NCI-H2196 treated with DMSO at 0.1 percent for 48 hours (cell line): ENCODE results near the gene GSAP.
A peak's percentile ranks its signal among the peaks of the same experiment; 100 is the strongest.

Source experiments
- DNase-seq: peaks from one replicate; lab custom pipeline; 2025; ENCODE audit not compliant: unreplicated experiment; lab: John Stamatoyannopoulos, UW

The GSAP gene

DNA sequence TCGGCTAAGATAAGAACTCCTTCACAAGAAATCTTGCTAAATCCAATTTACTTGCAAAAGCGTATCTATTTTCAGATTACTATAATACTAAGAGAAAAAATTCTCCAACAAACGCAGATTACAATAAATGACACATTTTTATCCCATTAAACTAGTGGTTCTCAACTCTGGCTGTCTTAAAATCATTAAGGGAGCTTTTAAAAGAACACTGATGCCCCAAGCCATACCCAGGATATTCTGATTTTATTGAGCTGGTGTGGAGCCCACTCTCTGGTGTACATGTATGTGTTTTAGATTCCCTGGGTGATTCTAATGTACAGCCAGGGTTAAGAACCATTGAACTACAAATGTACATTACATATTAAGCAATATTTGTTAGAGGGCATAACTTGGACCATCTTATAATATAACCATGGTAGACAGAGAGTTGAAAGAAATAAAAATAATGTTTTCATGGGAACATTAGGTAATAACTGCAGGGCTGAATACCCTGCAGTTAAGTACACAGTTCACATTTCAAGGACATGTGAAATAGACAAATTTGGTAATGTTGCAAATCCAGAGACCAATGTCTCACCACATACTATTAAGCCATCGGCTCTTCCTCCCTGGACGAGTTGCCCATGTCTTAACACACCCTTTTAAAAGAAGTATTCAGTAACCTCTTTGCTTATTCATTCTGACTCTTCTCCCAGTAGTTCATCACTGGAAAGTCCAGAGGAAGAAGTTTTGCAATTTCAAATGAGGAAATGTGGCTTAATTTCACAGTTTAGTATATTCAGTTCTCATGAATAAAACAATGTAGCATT is 6.2 kb downstream of the GSAP start:
- DNase-seq = no peak

DNA sequence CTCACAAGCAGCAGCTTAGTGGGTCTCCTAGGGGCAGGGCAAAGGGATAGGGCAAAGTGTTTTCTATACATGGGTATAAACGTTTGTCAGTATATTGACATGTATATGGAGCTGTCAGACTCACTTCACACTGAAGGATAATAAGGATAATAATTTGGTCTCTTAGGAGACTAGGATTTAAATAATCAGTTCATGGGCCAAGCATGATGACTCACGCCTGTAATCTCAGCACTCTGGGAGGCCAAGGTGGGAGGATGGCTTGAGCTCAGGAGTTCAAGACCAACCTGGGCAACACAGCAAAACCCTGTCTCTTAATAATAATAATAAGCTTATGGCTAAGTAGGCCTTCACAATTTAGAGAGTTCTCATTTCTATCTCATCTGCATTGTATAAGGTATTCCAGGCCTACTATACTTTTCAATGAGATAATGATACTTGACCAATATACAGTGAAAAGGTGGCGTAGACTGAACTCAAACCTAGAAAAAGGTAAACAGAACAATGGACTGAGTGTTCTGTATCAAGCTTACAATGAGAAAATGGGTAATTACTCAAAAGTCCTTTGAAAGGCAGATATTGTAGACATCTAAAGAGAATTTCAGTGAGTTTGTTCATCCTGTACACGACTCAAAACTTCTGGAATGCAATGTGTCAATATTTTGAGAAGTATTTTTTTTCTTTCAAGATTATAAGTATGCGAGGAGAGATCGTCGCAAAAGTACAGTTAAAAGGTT is 7.0 kb downstream of the GSAP start:
- no peak for DNase-seq

DNA sequence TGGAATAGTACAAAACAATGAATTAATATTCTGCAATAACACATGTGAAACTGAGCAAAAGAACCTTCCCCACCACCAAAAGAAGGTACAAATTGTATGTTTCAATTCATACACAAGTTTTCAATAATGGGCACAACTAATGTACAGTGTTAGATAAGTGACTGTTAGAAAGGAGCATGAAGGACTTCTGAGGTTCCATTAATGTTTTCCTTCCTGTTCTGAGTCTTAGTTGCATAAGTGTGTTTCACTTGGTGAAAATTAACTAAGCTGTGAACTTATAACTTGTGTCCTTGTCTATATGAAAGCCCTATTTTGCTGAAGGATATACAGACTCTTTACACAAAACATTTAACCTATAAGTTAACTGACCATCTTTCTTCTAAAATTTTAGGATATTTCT is 8.2 kb downstream of the GSAP start:
- DNase-seq = no peak

DNA sequence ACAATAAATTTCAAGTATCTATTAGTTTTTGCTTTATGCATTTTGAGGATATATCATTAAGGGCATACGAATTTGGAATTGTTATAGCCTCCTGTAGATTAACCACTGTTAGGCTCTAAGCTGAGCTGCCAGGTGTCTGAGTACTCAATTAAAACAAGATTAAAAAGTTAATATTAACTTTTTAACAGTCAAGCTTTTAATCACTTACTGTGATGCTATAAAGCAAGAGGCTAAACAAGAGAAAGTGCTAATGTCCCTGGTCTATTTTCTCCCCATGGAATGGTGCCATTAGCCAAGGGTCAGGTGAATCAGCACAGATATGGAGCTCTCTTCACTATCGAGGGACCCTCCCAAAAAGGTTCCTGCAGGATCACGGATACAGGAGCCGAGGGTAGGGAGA is 9.7 kb downstream of the GSAP start:
- DNase-seq = no peak

DNA sequence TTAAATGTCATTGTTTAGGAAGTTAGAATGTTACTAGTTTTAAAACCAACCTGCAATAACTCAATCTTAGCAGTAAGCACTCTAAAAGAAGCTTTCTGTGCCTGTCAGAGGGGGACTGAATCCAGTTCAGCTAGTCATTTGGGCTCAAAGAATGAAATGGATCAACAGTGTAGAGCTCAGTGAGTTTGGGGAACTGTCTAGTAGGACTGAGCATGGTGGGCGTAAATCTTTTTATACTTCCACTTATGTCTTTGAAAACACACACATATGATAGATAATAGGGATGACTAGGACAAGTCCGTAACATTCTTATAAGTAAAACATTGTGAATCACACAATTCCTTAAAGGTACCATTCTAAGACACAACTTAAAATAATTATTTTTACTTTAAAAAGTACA is 11.5 kb downstream of the GSAP start:
- no peak for DNase-seq

DNA sequence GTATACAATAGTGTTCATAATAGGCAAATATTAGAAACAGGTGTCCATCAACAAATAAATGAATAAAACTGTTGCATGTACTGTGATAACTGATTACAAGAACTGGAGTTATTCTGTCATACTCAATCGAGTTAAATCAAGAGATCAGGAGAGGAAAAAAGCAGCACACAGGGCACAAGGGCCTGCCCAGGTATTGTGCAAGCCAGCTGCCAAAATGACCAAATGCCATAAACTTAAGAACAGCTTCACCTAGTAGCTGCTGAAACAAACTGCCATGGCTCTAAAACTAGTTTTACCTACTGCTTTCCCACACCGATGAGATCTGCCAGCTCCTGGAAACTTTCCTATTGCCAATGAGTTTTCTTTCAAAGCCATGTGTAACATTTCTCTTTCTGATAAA is 12.2 kb downstream of the GSAP start:
- no peak for DNase-seq

DNA sequence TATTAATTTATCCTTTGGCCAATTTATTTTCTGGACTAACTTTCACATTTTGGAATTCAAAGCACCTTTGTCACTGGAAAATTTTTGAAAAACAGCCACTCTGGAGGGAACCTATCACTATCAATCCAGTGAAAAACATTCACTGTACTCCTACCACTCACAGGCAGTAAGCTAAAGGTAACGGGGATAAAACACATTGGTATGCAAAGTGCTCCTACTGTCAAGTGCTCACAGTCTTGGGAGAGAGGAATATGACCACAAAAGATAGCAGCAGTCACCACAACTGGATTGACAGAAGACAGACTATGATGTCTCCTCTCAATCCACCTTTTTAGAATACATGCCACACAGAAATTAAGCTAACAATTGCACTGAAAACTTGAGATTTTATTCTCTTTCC is 13.3 kb downstream of the GSAP start:
- DNase-seq = no peak

DNA sequence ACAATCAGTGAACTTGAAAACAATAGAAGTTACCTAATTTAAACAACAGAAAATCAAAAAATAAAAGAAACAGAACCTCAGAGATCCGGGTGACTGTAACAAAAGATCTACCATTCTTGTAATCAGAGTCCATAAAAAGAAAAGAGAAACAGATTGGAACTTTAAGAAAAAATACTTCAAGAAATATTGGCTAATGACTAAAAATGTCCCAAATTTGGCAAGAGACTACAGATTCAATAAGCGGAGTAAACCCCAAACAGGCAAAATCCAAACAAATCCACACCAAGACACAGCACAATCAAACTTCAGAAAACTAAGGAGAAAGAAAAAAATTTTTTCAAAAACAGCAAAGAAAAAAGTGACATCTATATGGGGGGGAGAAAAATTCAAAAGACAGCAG is 15.1 kb downstream of the GSAP start:
- no peak for DNase-seq

DNA sequence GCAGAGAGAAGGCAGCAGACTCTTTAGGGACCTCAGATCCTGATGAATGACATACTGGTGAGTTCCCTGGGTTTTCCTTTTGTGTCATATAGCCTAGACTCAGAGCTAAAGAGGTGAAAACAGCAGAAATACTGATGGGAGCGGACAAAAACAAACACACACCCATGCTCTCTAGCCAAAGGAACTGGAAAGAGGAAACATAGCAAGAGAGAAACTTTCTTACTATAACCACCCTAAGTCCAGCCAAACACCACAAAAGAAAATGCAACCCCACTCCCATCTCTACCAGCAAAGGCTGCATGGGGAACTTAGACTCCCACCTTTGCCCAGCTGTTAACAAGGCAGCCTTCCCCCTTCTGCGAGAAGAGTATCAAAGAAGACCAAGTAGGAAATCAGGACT is 16.3 kb downstream of the GSAP start:
- no peak for DNase-seq

DNA sequence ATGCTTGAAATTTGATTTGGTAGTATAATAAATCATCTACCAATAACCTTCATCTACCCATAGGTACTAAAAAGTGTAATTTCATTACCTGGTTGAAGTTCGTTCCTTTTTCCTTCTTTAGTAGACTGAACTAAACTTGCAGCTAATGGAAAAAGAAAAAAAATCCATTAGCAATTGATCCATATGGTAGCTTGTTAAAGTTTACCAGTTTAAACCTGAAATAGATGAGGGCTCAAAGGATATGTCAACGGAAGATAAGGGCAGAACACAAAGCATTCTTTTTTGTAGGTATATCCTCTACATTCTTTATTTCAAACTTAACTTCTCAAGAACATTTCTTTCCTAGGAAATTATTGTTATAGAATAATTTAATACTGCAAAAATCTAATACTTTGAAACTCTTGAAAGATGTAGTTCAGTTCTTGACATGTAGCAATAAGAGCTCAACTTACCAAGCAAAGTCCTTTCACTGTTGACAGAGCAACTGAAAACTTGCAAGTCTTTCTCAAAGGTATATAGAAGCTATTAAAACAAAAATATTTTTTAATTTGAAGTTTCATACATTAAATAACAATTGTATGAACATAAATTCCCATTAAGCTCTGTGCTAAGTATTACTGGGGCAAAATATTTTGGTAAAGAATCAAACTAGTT is 19.1 kb downstream of the GSAP start:
- DNase-seq = no peak

DNA sequence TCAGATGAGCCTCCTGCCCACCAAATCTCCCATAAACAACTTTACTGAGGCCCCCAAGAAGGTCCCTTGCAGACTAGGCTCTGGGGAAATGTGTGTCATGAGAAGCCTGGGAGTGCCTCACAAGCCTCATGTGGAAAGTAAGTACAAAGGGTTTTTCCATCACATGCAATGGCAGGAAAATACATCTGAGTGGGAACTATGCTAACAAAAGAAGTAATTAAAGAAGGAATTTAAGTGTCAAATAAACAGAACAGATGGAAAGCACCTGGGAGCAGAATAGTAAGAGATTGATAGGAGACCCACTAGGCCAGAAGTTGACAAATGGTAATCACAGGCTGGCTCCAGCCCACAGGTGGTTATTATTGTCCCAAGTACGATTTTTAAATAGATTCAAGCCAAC is 20.5 kb downstream of the GSAP start:
- peak; percentile 49 for DNase-seq

DNA sequence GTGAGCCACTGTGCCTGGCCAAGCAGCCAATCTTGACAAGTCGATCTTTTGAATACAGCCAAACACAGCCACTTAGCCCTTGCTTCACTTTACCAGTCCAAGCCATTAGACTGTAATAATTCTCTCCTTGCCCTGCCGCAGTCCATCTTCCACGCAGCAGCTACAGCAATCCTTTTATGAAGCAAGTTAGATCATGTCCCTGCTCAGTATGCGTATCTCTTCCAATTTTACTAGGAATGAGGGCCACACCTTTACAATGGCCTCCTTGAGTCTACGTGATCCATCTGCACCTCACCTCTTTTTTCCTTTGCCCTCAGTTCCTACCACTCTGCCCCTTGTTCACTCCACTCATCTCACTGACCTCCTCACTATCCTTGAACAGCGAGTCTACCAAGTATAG is 22.2 kb downstream of the GSAP start:
- no peak for DNase-seq

DNA sequence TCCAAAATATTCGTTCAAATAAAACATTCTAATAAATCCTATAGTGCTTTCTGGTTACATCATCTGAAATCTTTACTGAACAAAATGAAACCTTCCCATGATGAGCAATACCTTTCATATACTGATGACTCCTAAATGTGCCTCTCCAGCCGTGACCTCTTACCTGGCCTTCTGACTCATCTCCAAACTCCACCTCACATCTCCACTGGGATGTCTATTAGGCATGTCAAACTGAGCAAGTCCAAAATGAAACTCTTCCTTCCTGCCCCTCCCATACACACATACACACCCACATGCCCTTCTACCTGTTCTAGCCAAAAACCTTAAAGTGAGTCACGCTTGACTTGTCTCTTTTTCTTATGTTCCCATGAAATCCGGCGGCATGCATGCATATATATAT is 22.9 kb downstream of the GSAP start:
- DNase-seq = no peak

DNA sequence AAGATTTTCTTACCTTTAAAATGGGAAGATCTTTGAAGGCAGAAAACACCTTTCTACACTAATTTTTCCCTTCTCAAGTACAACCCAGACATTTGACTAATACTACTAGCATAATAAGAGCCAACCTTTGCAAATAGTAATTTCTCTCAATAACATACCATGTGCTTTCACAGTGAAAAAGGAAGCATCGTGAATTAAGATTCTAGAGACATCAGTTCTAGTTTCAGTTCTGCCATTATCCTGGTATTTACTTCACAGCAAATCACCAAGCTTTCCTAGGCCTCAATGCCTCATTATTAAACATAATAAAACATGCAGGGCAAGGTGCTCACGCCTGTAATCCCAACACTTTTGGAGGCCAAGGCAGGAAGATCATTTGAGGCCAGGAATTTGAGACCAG is 24.9 kb downstream of the GSAP start:
- no peak for DNase-seq

DNA sequence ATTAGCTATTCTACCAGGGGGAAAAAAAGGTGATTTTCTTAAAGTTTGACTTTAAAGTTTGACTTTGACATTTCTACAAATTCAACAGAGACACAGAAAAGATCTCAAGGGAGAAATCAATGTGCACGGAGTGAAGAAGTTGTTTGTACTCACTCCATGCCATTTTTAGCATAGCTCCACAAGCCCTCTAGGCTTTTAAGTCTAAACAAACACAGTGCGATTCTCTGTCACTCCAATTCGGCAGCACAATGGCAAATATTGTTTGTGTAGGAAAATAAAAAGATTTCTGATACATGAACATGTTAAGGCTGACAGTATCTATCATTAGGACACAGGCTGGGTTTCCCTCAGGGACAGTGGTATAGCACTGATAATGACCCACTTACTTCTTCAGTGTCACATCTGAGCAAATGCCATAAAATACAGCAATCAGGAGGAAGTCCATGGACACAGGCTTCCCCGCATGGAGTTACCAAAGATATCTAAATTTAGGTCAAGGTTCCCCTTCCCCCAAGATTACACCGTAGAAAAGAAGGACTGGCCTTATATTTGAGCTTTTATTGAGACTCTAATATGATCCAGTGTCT is 28.0 kb downstream of the GSAP start:
- DNase-seq = no peak

DNA sequence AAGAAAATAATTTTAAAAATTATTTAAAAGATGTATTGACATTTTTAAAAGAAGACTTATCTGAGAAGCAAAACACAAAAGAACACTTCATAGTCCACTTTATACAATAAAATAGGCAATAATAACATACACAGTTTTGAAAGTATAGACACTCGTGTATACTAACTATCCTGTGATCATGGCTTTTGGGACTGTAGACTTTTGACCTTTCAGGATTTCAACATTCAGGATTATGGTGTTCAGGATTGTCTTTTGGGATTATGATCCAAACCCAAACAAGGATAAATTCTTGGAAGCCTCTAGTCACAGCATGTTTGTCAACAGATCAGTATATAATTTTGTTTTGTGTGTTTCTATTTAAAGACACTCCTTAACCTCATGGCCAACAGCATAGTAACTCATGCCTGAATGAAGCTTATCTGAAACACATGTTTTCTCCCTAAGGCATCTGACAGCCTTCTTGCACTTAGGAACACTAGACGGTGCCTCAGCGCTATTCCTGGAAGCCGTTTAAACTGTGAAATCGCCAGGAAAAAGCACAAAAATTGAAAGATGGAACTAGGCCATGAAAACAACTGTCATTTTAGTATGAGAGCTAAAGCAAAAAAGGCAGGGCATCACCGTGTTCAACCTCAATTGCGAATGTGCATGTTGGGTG is 29.9 kb downstream of the GSAP start:
- no peak for DNase-seq

DNA sequence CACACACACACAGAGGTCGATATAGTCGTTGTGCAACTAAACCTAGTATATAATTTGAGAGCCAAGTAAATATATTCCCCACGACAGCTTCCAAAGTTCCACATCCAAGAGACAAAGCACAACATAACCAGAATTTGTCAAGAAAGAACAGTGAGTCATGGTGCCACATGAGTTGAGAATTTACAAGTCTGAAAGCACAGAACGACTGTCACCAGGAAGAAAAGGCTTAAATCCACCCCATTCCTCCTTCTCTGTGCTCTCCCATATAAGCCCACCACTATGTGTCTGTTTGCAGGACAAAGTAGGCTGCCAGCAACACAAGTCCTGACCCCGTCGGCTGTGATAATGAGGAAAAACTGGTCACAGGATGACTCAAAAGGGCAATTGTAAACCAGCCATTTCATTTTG is 32.8 kb downstream of the GSAP start:
- no peak for DNase-seq

DNA sequence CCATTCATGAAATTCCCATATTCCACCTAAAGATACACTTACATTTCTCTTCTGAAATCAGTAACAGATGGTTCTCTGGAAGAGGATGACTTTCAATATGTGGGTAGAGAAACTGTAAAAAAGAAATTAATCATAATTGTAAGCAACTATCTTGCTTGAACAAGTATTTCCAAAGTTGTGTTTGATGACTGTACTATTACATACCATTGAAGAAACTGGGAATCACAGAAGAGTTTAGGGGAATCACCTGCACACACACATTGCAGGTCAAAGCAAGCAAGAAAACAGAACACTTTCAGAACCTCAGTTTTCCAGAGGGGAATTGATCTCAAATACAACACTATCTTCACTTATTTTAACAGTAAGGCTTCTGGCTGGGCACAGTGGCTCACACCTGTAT is 33.6 kb downstream of the GSAP start:
- no peak for DNase-seq

DNA sequence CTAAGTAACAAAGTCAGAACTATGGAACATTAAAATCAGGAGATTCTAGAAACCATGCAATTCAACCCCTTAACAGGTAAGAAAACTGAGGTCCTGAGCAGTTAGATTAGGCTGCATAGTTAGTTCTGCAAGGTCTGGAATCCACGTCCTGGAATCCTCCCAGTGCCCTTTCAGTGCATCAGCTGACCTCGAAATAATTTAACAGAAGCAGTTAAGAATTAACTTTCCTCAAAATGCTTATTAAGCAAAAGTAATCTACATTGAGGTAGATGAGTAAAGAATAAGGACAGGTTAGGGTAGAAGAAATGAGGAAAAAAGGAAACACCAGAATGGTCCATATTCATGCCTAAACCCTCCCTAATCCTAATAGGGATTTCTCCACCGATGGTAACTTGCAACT is 37.6 kb downstream of the GSAP start:
- no peak for DNase-seq

DNA sequence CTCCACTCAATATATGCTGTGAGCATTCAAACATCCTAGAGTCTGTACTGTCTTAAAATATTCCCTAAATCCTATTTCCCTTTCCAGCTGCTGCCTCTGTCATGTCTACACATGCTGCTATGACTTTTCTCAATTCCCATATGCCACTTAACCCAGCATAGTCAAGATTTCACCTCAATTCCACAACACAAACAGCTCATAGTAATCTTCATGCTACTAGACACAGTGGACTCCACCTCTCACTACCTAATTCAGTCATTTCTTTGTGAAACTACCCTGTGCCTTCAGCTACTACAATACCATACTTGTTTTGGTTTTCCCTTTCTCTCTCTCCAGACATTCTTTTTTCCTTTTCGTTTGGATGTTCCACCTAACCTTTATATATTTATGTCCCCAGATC is 45.5 kb downstream of the GSAP start:
- no peak for DNase-seq

DNA sequence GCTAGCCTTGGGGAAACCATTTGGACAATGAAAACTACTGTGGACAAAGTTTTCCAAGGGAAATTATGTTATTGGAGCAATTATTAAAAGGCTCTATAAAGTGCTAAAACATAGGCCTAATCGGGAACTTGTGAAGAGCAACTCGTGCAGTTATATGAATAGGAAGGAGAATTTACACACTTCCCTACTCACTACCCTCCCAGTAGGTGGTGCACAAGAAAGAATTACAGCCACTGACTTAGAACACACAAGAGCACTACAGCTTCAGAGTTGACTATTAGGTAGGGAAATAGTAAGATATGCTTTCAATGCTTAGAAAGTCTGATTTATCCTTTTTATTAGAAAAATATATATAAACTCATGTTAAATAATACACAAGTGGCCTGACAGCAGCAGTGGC is 47.2 kb downstream of the GSAP start:
- no peak for DNase-seq
